ENCODE measurements around the gene ST6GAL1.
"Not testable (repeated sequence)": the region's sequence is repeated elsewhere in the genome, so short reads cannot be mapped to it uniquely, and the experiment has no call there.

Gene ST6GAL1

DNA sequence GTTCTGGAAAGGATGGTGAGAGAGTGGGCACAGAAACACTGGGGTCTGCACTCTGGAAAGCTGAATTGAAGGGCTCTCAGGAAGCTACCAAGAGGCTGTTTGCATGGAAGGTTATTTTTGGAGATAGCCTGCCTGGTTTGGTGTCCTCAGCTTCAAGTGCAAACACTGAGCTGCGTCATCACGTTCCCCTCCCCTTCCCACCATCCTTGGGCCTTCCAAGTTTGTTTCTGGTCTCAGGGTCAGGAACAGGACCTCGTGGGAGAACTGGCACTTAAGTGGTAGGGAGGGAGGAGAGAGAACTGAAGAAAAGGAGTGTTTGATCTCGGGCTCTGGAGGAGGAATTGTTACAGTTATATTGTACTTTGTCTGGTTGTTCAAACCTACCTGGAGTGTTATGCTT, 10.6 kb downstream of the ST6GAL1 start:
- no peak for DNase-seq (ENCODE audit: low read depth in 2 of 2)

DNA sequence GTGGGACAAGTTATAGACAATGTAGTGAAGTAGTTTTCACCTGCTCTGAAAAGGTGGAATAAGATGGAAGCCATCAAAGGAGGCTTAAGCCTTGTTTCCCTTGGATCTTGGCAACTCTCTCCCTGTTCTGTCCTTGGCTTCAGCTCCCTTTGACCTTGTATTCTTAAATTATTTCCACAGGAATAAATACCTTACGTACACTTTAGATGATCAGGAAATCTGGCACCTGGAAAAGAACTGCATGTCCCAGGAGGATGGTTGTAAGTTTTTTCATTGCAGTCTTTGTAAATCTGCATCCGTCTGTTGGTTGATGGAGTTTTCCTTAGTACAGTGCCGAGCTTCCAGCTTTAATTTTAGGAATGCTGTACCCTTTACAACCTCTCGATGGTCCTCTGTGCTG, 11.8 kb downstream of the ST6GAL1 start:
- DNase-seq (ENCODE audit: low read depth in 2 of 2), result no peak

DNA sequence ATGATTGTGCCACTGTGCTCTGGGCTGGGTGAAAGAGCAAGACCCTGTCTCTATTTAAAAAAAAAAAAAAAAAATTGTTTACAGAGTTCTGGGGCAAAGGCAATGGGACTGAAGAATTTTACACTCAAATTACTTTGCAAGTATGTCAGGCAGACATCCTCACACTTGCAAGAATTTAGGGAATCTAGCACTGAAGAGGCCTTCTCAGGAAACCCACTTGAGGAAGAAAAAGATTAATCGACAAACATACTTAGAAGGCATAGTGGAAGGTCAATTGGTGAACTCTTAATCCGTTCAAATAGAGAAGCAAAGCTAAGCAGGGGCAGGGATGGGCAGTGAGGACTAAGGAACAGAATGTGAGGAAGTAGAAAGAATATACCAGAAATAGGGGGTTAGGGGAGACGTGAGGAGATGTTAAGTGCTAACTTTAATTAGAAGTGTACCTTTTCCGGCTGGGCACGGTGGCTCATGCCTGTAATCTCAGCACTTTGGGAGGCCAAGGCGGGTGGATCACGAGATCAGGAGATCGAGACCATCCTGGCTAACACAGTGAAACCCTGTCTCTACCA, 15.0 kb downstream of the ST6GAL1 start:
- DNase-seq (ENCODE audit: low read depth in 2 of 2), result no peak

DNA sequence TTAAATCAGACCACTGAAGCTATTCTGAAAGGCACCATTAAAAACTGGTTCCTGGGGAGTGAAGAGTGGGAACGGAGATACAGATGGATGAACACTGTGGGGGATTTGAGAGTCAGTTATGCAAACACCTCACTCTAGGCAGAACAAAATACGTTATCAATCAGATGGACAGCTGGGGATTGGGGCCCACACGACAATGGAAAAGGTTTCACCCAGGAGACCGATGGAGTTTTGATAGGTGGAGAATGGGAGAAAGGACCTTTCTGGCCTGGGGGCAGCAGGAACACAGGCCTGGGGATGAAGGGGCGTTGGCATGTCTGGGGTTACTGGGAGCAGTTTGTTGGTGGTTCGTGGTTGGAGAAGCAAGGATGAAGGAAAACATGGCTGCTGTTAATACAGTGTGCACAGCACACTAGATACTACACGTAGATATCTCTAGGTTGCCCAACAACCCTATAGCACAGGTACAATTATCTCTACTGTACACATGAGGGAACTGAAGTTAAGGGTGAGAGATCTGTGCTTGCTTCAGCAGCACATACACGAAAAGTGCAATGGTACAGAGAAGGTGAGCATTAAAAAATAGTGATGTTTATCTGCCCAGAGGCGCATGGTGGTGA, 16.5 kb downstream of the ST6GAL1 start:
- DNase-seq (ENCODE audit: low read depth in 2 of 2), result no peak

DNA sequence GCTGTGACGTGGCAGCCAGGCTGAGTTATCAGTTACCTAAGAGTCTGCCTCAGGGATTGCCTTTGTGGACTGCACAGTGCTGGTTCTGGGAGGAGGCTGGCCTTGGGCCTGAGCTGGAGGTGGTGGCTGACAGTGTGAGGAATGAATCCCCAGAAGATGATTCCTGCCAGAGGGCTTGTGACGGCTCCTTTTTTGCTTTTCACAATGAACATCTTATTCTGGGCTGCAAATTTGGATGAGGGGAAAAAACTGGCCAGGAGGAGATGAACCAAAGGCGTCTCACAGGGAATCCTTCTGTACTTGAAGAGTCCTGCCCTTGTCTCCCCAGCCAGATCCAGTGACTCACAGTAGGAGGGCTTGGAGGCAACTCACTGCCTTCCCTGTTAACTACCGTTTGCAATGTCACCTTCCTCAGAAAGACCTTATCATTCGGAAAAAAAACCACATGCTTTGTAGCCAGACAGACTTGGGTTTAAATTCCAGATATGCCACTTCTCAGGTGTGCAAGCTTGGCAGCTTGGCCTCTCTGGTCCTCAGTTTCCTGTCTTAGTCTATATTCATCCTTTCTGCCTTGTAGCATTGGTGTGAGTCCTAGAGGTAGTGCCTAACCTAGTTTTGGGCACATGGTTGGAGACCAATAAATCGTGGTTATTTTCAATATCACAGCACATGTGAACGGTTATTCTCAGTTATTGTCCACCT, 19.1 kb downstream of the ST6GAL1 start:
- DNase-seq (ENCODE audit: low read depth in 2 of 2), result no peak

DNA sequence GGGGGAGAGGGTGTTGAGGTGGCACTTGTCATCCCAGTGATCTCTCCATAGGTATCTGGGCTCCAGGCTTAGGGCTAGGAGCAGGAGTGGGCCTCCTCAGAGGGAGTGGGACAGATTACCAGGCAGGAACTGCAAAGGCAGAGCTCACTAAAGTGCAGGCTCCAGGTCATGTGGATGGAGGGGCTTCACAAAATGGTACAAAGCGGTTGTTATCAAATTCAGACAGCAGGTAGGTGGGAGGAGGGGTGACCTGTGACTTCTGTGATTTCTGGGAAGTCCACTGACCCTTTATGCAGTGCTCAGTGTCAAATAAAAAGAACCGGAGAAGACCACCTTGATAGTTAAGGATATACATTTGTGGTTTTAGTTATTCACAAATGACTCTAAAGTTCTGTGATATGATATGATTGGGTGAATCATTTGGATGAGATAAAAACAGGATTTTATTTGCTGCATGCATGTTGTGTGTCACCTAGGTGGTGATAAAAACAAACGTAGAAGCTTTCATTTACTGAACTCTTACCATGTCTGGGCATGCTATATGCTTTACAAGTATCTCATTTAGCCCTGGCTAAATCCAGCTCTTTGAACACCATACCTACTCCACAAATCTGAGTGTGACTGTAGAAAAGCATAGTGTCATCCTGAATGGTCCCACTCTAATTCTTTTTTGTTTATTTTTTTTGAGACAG, 20.2 kb downstream of the ST6GAL1 start:
- DNase-seq (ENCODE audit: low read depth in 2 of 2), result no peak

DNA sequence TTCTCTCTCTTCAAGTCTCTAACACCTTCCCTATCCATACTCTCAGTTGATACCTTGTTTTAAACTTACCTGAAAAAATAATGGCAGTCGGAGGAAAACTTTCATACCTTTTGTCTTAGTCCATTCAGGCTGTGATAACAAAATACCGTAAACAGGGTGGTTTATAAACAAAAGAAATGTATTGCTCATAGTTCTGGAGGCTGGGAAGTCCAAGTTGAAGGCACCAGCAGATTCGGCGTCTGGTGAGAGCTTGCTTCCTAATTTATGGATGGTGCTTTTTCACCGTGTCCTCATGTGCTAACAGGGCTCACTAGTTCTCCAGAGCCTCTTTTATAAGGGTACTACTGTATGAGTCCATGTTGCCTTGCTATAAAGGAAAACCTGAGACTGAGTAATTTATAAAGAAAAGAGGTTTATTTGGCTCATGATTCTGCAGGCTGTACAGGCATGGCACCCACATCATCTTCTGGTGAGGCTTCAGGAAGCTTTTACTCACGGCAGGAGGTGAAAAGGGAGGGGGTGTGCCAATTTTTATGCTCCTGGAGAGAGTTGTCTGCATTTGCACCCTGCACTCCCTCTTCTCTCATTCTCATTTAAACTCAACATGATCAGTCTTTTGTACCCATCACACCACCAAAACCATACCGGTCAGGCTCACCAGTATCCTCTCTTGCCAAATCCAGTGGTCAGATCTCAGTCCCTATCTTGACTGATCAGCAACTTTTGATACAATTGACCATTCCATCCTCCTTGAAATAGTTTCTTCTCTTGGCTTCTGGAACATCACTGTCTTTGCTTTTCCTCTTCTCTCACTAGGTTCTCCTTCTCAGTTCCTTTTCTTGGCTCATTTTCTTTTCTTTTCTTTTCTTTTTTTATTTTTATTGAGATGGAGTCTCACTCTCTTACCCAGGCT, 21.6 kb downstream of the ST6GAL1 start:
- no peak for DNase-seq (ENCODE audit: low read depth in 2 of 2)

DNA sequence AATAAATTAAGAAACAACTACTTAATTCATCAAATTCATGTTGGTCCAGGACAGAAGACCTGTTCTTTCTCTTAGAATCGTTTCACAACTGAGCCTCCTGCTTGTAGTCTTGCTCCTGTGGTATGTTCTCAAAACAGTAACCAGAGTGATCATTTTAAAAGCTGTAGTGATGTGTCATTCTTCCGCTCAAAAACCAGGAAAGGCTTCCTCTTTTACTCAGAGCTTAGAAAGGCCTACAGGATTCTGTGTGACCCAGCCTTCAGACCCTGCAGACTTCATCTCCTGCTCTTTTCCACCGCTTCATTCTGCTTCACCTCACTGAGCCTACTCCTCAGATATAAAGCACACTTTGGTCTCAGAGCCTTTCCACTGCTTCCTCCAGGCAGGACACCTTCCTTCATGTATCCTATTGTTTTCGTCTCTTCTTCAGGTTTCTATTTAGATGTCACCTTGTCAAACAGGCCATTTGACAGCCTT, 22.7 kb downstream of the ST6GAL1 start:
- DNase-seq (ENCODE audit: low read depth in 2 of 2), result no peak

DNA sequence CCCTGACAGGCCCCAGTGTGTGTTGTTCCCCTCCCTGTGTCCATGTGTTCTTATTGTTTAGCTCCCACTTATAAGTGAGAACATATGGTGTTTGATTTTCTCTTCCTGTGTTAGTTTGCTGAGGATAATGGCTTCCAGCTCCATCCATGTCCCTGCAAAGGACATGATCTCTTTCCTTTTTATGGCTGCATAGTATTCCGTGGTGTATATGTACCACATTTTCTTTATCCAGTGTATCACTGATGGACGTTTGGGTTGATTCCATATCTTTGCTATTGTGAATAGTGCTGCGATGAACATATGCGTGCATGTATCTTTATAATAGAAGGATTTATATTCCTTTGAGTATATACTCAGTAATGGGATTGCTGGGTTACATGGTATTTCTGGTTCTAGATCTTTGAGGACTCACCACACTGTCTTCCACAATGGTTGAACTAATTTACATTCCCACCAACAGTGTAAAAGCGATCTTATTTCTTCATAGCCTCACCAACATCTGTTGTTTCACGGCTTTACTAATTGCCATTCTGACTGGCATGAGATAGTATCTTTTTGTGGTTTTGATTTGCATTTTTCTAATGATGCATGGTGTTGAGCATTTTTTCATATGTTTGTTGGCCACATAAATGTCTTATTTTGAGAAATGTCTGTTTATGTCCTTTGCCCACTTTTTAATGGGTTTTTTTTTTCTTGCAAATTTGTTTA, 23.8 kb downstream of the ST6GAL1 start:
- DNase-seq (ENCODE audit: low read depth in 2 of 2), result not testable (repeated sequence)

DNA sequence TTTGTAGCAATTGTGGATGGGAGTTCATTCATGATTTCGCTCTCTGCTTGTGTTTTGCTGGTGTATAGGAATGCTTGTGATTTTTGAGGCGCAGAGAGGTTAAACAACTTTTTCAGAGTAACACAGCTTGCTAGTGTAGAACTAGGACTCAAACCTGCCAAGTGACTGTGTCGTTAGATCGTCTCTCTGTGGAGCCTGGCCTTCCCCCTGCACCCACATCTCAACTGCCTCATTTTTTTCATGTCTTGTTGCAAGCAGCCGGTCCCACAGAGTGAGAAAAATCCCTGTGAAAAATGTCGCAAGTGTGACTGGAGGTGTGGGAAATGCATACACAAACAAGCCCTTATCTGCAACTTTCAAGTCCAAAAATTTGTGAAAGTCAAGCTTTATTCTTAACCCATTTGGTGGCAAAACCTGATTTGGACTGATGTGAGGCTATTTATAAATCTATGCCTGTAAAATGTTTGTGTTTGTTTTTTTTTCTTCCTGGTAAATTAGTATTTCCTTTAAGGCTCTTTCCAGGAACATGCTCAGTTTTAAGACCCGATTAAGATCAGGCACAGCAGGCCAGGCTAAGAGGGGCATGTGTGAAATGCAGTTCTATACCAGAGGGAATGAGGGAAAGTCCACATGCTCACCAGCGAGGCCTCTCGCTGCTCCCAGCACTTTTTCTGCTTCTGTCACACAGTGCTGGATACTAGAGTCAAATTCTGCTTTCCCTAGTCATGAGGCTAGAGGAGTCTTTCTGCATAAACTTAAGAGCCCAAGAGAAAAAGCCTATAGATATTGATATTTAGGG, 25.8 kb downstream of the ST6GAL1 start:
- no peak for DNase-seq (ENCODE audit: low read depth in 2 of 2)

DNA sequence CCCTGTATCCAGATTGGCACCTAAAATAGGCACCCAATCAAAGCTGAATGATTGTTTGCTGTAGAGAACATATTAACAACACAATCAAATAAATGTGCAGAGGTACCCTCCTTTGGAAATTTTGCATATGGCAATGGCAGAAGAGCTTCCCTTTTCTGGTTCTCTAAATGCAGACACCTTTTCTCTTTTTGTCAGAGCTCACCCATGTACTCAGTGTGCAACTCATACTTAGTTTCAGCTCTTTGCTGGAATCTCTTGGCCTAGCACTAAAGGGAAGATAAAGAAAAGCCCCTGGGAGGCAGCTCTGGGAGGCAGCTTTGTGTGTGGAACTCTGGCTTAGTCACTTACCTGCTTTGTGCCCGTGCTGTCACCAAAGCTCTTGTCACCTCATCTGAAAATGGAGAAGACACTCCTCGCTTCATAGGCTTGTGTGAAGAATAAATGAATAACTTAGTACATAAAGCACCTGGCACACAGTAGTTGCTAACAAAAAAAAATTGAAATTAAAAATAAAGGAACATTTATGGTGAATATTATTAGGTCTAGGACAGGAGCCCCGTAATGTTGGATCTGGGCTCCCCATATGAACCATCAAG, 28.8 kb downstream of the ST6GAL1 start:
- DNase-seq (ENCODE audit: low read depth in 2 of 2), result no peak

DNA sequence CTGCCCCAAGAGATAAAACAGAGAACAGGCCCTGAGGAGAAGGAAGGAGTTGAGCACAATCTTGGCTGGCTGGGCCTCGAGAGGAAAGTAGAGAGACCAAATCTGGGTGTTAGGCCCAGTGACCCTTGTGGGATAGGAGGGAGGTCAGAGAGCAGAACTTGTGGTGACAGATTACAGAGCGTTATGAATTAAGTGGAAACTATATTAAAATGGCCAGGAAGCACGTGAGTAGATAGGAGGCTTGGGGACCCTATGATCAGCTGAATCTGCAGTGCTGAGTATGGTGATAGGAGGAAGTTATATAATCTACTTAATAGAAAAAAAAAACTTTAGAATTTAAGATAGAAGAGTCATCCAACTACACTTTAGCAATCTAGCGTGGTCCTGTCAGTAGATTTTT, 30.0 kb downstream of the ST6GAL1 start:
- no peak for DNase-seq (ENCODE audit: low read depth in 2 of 2)

DNA sequence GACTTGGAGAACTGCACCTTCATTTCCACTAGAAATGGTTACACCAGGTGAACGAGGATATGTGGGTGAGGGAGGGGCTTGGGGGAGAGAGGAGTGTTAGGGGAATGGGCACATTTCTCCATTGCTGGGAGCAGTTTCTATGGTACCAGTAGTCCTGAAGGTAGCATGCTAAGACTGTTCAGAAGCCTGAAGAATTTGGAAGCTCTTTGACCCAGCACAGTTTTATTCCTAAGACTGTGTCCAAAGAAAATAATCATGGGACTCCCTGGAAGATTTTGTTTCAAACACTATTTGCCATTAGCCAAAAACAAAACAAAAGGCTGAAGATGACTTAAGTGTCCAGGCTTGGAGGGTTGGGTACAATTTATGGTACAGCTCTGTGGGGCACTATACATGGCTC, 32.1 kb downstream of the ST6GAL1 start:
- no peak for DNase-seq (ENCODE audit: low read depth in 2 of 2)

DNA sequence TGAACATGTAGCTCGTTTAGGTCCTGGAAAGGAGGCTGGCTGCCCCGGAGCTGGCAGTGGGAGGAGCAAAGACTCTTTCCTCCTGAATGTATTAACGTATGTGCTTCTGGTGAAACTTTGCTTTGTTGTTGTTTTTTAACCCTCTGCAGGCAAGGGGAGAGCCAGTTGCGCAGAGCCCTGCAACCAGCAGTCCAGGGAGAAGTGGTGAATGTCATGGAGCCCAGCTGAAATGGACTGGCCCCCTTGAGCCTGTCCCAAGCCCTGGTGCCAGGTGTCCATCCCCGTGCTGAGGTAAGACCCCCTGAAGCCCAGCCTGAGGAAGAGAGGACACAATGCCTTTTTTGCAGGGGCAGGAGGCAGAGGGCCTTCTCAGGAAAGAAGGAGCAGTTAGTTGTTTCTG, 33.3 kb downstream of the ST6GAL1 start:
- no peak for DNase-seq (ENCODE audit: low read depth in 2 of 2)

DNA sequence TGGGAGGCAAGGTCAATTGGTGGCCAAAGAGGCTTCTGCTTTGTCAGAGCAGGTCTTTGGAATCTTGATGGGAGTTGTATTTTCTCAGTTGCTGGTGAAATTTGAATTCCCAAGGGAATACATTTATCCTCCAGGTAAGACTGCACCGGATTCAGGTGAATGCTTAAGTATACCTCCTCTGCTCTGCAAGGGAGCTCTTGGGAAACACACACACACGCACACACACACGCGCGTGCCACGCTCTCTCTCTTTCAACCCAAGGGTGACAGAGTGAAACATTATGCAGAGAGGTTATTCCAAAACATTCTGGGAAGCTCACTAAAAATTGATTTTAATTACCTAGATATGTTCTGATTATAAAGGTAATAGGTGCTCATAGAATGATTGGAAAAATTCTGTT, 33.7 kb downstream of the ST6GAL1 start:
- DNase-seq (ENCODE audit: low read depth in 2 of 2), result no peak

DNA sequence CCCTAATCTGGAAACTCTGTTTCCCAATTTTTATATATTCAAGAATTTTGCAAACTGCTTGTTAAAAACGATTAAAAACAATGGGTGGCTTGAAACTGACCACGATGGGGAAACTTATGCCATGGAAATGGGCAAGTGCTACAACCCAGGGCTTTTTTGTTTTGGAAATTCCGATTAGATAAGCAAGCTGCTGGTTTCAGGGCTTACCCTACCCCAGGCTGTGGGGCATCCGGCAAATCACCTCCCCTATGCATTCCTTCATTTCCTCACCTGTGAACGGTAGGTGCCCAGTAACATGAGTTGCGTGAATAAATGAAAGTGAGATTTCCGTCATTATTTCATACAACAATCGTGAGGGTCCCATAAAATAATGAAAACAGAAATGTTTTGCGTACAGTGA, 34.3 kb downstream of the ST6GAL1 start:
- DNase-seq (ENCODE audit: low read depth in 2 of 2), result no peak

DNA sequence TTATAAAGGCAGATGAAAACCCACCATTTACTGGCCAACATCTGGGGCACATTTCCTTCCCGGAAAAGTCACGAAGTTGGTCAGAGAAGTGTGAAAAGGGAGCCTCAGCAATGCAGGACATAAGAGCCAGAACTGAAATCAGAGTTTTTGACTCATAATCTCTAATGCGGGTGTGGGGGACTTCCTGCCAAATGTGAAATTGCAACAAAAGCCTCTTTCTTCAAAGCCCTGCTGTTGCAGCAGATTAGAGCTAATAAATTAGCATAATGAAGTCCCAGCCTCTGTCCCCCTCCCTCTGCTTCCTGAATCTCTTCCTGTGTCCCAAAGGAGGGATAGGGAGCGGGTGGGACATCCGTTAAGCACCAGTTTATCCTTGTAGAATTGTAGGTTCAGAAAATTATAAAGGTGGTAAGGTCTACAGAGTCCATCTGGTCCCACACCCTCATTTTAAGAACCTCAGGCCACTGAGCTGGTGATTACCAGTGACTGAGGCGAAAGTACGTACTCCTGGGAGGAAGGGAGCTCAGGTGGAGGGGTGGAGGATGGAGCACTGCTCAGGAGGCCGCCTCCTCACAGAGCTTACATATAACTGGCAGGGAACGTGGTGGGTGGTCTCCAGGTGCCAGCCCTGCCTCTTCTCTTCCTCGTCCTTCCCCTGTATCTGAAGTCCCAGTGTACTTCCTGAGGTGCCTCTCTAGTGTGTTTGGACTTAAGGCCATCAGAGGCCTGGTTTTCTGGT, 35.0 kb downstream of the ST6GAL1 start:
- no peak for DNase-seq (ENCODE audit: low read depth in 2 of 2)

DNA sequence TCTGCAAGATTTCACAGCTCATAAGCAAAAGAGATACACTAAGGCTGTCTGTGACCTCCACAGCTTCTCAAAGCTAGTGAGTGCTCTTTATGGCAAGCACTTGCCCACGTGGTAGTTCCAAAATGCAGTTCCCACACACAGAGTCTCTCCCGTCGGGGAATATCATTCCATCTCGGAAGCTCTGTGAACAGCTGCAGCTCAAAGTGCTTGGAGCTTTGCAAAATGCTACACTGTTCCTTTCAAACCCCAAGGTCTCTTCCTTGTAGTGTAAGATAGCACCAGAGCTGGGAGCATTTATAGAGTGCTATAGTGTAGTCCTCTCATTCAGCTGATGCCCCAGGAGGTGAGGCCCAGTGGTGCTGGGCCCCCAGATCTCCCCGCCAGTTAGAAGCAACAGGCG, 36.1 kb downstream of the ST6GAL1 start:
- no peak for DNase-seq (ENCODE audit: low read depth in 2 of 2)

DNA sequence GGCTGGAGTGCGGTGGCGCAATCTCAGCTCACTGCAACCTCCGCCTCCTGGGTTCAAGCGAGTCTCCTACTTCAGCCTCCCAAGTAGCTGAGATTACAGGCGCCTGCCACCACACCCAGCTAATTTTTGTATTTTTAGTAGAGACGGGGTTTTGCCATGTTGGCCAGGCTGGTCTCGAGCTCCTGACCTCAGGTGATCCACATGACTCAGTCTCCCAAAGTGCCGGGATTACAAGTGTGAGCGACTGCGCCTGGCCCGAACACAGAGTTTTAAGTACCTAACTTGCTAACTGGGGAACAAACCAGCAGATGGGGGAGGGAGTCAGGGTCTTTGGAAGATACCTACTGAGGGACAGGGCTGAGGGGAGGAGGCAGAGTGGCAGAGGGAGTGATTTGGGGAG, 36.9 kb downstream of the ST6GAL1 start:
- DNase-seq (ENCODE audit: low read depth in 2 of 2), result not testable (repeated sequence)
